PFSK-1 (cell line): ENCODE measurements around the gene PLAC9.

Experiments
- FOXP2 ChIP-seq: optimal IDR thresholded peaks from 2 replicates; pipeline ENCODE3; 2011; ENCODE audit warnings: borderline replicate concordance, control low read depth, inconsistent platforms; ENCODE audit not compliant: insufficient read depth; ENCODE audit errors: extremely low read length, extremely low read depth
- POLR2AphosphoS5 ChIP-seq: IDR thresholded peaks from 2 replicates; pipeline ENCODE4 v1.6.1; 2012; ENCODE audit warnings: low read depth, mild to moderate bottlenecking, control low read depth, low read length, moderate library complexity
- SIN3A ChIP-seq: IDR thresholded peaks from 2 replicates; pipeline ENCODE4 v1.6.1; 2012; ENCODE audit warnings: mild to moderate bottlenecking, low read length, moderate library complexity, borderline replicate concordance; ENCODE audit not compliant: insufficient read depth
- TAF1 ChIP-seq: IDR thresholded peaks from 2 replicates; pipeline ENCODE4 v1.6.1; 2012; ENCODE audit warnings: low read length, control low read depth, borderline replicate concordance; ENCODE audit not compliant: insufficient read depth
- TF ChIP-seq, protein P1 (sequence below), 2 experiments: IDR thresholded peaks; 2 replicates each; pipeline versions ENCODE4 v1.6.1 to v1.8.0; 2011 to 2012; ENCODE audit warnings: low read depth in 2 of 2, low read length in 2 of 2, control low read depth in 1 of 2, inconsistent platforms in 1 of 2, mild to moderate bottlenecking in 1 of 2, moderate library complexity in 1 of 2; ENCODE audit not compliant: insufficient read depth in 1 of 2

PLAC9 gene

DNA sequence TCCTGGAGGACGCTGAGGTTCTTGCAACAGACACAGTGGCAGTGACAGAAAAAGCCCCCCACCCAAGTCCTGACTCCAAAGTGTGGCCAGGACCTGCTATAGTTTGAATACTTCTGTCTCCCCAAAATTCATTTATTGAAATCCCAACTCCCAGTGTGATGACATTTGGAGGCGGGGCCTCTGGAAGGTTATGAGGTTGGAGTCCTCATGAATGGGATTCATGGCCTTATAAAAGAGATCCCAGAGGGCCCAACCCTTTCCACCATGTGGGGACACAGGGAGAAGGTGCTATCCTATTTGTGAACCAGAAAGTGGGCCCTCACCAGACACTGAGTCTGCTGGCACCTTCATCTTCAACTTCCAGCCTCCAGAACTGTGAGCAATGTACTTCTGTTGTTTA lies 54.5 kb downstream of the PLAC9 start:
- TF ChIP-seq TAF1 (no peak), POLR2AphosphoS5 (no peak), FOXP2 (no peak), SIN3A (no peak)
- TF ChIP-seq, protein P1, sequence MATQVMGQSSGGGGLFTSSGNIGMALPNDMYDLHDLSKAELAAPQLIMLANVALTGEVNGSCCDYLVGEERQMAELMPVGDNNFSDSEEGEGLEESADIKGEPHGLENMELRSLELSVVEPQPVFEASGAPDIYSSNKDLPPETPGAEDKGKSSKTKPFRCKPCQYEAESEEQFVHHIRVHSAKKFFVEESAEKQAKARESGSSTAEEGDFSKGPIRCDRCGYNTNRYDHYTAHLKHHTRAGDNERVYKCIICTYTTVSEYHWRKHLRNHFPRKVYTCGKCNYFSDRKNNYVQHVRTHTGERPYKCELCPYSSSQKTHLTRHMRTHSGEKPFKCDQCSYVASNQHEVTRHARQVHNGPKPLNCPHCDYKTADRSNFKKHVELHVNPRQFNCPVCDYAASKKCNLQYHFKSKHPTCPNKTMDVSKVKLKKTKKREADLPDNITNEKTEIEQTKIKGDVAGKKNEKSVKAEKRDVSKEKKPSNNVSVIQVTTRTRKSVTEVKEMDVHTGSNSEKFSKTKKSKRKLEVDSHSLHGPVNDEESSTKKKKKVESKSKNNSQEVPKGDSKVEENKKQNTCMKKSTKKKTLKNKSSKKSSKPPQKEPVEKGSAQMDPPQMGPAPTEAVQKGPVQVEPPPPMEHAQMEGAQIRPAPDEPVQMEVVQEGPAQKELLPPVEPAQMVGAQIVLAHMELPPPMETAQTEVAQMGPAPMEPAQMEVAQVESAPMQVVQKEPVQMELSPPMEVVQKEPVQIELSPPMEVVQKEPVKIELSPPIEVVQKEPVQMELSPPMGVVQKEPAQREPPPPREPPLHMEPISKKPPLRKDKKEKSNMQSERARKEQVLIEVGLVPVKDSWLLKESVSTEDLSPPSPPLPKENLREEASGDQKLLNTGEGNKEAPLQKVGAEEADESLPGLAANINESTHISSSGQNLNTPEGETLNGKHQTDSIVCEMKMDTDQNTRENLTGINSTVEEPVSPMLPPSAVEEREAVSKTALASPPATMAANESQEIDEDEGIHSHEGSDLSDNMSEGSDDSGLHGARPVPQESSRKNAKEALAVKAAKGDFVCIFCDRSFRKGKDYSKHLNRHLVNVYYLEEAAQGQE (IDR thresholded peaks at IDR 0.05; ENCODE audit: insufficient read depth in 1 of 2, low read depth in 2 of 2, low read length in 2 of 2): no peak

DNA sequence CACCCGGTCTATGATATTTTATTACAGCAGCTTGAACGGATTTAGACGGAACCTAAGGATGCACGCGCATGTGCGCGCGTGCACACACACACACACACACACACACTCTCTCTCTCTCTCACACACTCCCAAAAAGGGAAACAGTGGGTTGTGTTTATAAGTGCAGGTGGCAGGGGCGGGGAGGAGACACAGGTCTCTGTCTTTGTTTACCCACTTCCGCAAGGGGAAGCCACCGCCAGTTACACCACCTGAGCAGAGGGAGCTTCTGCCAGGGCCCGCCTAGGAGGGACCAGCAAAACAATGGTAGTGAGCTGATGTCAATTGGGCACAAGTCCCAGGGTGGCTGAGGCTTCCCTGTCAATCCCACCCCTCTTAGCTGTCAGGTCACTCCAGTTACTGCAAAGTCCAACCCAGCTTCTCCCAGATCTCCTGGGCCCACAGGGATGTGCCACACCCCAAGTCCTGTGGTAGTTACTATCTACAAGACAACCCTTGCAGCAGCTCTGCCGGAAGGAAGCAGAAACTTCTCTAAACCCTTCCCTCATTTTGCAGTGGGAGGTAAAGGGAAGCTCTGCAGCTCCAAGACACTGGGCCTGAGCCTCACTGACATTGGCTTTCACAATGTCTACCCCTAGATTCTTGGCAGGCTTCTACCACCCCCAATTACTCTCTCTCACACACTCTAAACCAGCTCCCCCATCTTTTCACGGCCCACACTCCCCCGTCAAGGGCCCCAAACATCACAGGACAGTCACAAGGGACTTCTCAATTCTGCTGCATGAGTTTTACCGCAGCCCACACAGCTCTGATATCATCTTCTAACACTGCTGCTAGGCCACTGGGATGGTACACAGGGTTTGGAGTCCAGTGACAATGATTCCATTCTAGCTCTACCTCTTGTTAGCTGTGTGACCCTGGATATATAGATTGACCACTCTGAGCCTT lies 55.2 kb downstream of the PLAC9 start:
- TF ChIP-seq POLR2AphosphoS5 (no peak), TAF1 (no peak), SIN3A (no peak), FOXP2 (no peak)
- TF ChIP-seq, protein P1 (IDR thresholded peaks at IDR 0.05; ENCODE audit: insufficient read depth in 1 of 2, low read depth in 2 of 2, low read length in 2 of 2): no peak

DNA sequence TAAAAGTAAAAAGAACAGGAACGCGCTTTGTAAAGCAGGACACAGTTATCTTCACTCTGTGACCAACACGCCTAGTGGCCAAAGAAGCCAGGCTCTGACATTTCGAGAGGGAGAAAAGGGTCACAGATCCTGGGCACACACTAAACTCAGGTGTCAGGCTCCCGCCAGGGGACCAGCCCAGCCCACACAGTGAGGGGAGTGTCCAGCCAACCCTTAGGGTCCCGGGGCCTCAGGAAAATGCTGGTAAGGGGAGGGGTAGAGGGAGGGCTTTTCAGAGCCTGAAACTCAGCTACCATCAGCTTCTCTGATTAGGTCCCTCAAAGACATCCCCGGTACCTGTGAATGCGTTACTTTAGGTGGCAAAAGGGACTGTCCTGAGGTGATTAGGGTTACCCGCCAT lies 56.2 kb downstream of the PLAC9 start:
- no peak for TF ChIP-seq POLR2AphosphoS5
- TF ChIP-seq SIN3A: no peak
- TF ChIP-seq TAF1: no peak
- no peak for TF ChIP-seq FOXP2
- TF ChIP-seq, protein P1 (IDR thresholded peaks at IDR 0.05; ENCODE audit: insufficient read depth in 1 of 2, low read depth in 2 of 2, low read length in 2 of 2): no peak

DNA sequence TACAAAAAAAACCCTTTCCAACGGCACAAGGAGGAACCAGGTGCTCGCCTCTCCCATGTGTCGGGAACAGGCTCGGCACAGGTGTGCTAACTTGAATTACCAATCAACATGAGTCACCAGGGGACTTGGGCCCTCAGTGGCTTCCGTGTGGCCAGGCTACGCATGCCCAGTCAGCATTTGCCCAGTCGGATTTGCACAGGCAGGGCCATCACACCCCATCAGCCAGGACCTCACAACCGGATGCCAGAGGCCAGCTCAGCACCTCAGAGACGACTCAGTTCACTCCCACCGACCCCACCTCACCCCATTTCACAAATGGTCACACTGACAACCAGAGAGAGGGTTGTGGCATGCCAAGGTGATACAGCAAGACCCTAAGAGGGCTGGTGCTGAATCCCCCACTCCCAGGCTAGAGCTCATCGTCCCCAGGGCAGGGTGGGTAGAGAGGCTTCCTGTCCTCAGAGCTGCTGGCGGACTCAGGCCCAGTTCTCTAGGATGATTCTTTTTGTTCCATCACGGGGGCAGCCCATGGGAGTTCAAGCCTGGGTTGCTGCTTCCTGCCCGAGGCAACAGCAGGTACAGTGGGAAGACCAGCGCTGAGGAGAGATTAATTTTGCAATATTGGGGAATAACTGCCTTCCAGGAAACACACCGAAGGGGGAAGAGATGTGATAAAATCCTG lies 59.2 kb downstream of the PLAC9 start:
- no peak for TF ChIP-seq POLR2AphosphoS5
- TF ChIP-seq, protein P1 (IDR thresholded peaks at IDR 0.05; ENCODE audit: insufficient read depth in 1 of 2, low read depth in 2 of 2, low read length in 2 of 2): no peak
- no peak for TF ChIP-seq SIN3A
- no peak for TF ChIP-seq FOXP2
- TF ChIP-seq TAF1: no peak
